ENCODE results near the gene EML4.

Gene EML4

GRCh38 chr2:42211291-42211690, 42.1 kb downstream of the EML4 start:
- no peak overlapping the region for H3K4me3 ChIP-seq (replicated peaks; ENCODE audit: low read depth, low read length)
- no peak for TF ChIP-seq CTCF (IDR thresholded peaks at IDR 0.05; ENCODE audit: low read depth, low read length, missing control alignments)
- DNase-seq (ENCODE audit: extremely low read depth, low read depth), result no peak

- no peak for TF ChIP-seq CTCF (IDR thresholded peaks at IDR 0.05; ENCODE audit: low read depth, low read length, missing control alignments)
- no peak for DNase-seq (ENCODE audit: extremely low read depth, low read depth)
- H3K4me3 ChIP-seq (replicated peaks; ENCODE audit: low read depth, low read length), result no peak overlapping the region
Measured at GRCh38 chr2:42214669-42215068, 45.5 kb downstream of the EML4 start.

GRCh38 chr2:42216694-42217093, 47.5 kb downstream of the EML4 start:
- no peak for TF ChIP-seq CTCF (IDR thresholded peaks at IDR 0.05; ENCODE audit: low read depth, low read length, missing control alignments)
- H3K4me3 ChIP-seq (replicated peaks; ENCODE audit: low read depth, low read length), result no peak overlapping the region
- no peak for DNase-seq (ENCODE audit: extremely low read depth, low read depth)

GRCh38 chr2:42217307-42217706, 48.2 kb downstream of the EML4 start:
- H3K4me3 ChIP-seq (replicated peaks; ENCODE audit: low read depth, low read length), result no peak overlapping the region
- no peak for TF ChIP-seq CTCF (IDR thresholded peaks at IDR 0.05; ENCODE audit: low read depth, low read length, missing control alignments)
- no peak for DNase-seq (ENCODE audit: extremely low read depth, low read depth)

GRCh38 chr2:42217914-42218313, 48.8 kb downstream of the EML4 start:
- TF ChIP-seq CTCF (IDR thresholded peaks at IDR 0.05; ENCODE audit: low read depth, low read length, missing control alignments), result no peak
- no peak overlapping the region for H3K4me3 ChIP-seq (replicated peaks; ENCODE audit: low read depth, low read length)
- DNase-seq (ENCODE audit: extremely low read depth, low read depth), result no peak

- H3K4me3 ChIP-seq (replicated peaks; ENCODE audit: low read depth, low read length), result no peak overlapping the region
- DNase-seq (ENCODE audit: extremely low read depth, low read depth), result no peak
- TF ChIP-seq CTCF (IDR thresholded peaks at IDR 0.05; ENCODE audit: low read depth, low read length, missing control alignments), result no peak
Measured at GRCh38 chr2:42218712-42219111, 49.6 kb downstream of the EML4 start.

GRCh38 chr2:42219160-42219559, 50.0 kb downstream of the EML4 start:
- TF ChIP-seq CTCF (IDR thresholded peaks at IDR 0.05; ENCODE audit: low read depth, low read length, missing control alignments), result no peak
- H3K4me3 ChIP-seq (replicated peaks; ENCODE audit: low read depth, low read length), result no peak overlapping the region
- no peak for DNase-seq (ENCODE audit: extremely low read depth, low read depth)

Data from HFF-Myc (cell line).